ENCODE data around the gene SMCO4. TPM values are rescaled to one million over a fixed set of nuclear protein-coding genes. Genes with fewer than 3 reads are reported as not detected.

SMCO4 gene
- total RNA-seq, 4 donors from 2014 or later, result 8.5 to 30.1 (median 20.9) TPM

- DNase-seq (ENCODE audit: low spot score) (no peak), ATAC-seq (ENCODE audit: low FRiP score) (no peak)
- TF ChIP-seq CTCF (IDR thresholded peaks at IDR 0.05), result no peak
These were observed 49.8 kb downstream of the SMCO4 start for GRCh38 chr11:93493252-93493897.

GRCh38 chr11:93492464-93493251 is 50.5 kb downstream of the SMCO4 start:
- ATAC-seq (ENCODE audit: low FRiP score), result no peak
- DNase-seq (ENCODE audit: low spot score), result no peak
- no peak for TF ChIP-seq CTCF (IDR thresholded peaks at IDR 0.05)

GRCh38 chr11:93491973-93492372 is 51.2 kb downstream of the SMCO4 start:
- ATAC-seq (ENCODE audit: low FRiP score) (no peak), DNase-seq (ENCODE audit: low spot score) (no peak)
- no peak for TF ChIP-seq CTCF (IDR thresholded peaks at IDR 0.05)

- no peak for TF ChIP-seq CTCF (IDR thresholded peaks at IDR 0.05)
- DNase-seq (ENCODE audit: low spot score), result no peak
- no peak for ATAC-seq (ENCODE audit: low FRiP score)
These were observed 52.1 kb downstream of the SMCO4 start for GRCh38 chr11:93490996-93491618.

- no peak for TF ChIP-seq CTCF (IDR thresholded peaks at IDR 0.05)
- no peak for DNase-seq (ENCODE audit: low spot score)
- ATAC-seq (ENCODE audit: low FRiP score), result no peak
These were observed 53.4 kb downstream of the SMCO4 start for GRCh38 chr11:93489841-93490240.

GRCh38 chr11:93487032-93487483 is 56.1 kb downstream of the SMCO4 start:
- TF ChIP-seq CTCF (IDR thresholded peaks at IDR 0.05), result no peak
- DNase-seq (ENCODE audit: low spot score), result no peak
- ATAC-seq (ENCODE audit: low FRiP score), result no peak

All from omental fat pad (tissue), 4 donors.